ENCODE data around the gene SMCO4. TPM values are rescaled to one million over a fixed set of nuclear protein-coding genes. Genes with fewer than 3 reads are reported as not detected.

SMCO4 gene
- total RNA-seq, 1 donor from 2014 or later: 12.7 TPM

GRCh38 chr11:93518081-93518480, 25.1 kb downstream of the SMCO4 start:
- DNase-seq (ENCODE audit: low read depth): no peak
- TF ChIP-seq, protein P1, sequence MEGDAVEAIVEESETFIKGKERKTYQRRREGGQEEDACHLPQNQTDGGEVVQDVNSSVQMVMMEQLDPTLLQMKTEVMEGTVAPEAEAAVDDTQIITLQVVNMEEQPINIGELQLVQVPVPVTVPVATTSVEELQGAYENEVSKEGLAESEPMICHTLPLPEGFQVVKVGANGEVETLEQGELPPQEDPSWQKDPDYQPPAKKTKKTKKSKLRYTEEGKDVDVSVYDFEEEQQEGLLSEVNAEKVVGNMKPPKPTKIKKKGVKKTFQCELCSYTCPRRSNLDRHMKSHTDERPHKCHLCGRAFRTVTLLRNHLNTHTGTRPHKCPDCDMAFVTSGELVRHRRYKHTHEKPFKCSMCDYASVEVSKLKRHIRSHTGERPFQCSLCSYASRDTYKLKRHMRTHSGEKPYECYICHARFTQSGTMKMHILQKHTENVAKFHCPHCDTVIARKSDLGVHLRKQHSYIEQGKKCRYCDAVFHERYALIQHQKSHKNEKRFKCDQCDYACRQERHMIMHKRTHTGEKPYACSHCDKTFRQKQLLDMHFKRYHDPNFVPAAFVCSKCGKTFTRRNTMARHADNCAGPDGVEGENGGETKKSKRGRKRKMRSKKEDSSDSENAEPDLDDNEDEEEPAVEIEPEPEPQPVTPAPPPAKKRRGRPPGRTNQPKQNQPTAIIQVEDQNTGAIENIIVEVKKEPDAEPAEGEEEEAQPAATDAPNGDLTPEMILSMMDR (IDR thresholded peaks at IDR 0.05; ENCODE audit: insufficient read depth, low read length, poor library complexity, severe bottlenecking): no peak
- Histone ChIP-seq H3K4me3 (ENCODE audit: low read depth, low read length) (no peak overlapping the region), H3K27me3 (ENCODE audit: control insufficient read depth, insufficient read depth, low read length) (no peaks in the 10 kb centered on the region), H3K36me3 (ENCODE audit: control insufficient read depth, insufficient read depth, low read length) (no peaks in the 10 kb centered on the region)

- TF ChIP-seq, protein P1 (IDR thresholded peaks at IDR 0.05; ENCODE audit: insufficient read depth, low read length, poor library complexity, severe bottlenecking): no peak
- DNase-seq (ENCODE audit: low read depth): no peak
- H3K27me3 ChIP-seq (ENCODE audit: control insufficient read depth, insufficient read depth, low read length): no peaks in the 10 kb centered on the region
- no peak overlapping the region for H3K4me3 ChIP-seq (ENCODE audit: low read depth, low read length)
- H3K36me3 ChIP-seq (ENCODE audit: control insufficient read depth, insufficient read depth, low read length): no peaks in the 10 kb centered on the region
These were observed 25.6 kb downstream of the SMCO4 start for GRCh38 chr11:93517611-93518010.

GRCh38 chr11:93517041-93517440, 26.1 kb downstream of the SMCO4 start:
- DNase-seq (ENCODE audit: low read depth): no peak
- Histone ChIP-seq H3K27me3 (ENCODE audit: control insufficient read depth, insufficient read depth, low read length) (no peaks in the 10 kb centered on the region), H3K4me3 (ENCODE audit: low read depth, low read length) (no peak overlapping the region), H3K36me3 (ENCODE audit: control insufficient read depth, insufficient read depth, low read length) (no peaks in the 10 kb centered on the region)
- TF ChIP-seq, protein P1 (IDR thresholded peaks at IDR 0.05; ENCODE audit: insufficient read depth, low read length, poor library complexity, severe bottlenecking): no peak

DNA sequence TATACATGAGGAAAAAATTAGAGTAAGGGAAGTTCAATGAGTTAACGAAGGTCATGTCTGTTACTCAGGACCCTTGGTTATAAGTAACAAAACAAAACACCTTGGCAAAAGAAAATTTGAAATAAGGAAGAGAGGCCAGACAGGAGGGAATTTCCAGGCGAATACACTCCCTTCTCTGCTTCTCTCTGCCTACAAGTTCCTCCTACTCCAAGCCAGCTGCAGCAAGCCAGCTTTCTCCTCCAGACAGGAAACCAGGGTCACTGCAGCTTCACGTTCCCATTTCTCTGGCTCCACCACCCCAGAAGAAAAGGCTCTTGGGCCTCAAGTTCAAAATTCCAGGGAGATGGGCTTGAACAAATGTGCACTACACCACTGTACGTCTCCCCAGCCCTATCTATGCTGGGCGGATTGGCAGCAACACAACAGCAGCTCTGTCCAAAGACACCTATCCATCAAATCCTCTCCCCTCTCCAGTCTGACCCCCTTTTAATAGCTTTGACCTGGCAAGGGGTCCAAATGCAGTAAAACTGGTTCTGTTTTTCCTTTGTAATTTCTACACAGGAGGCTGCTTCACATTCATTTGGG, 27.7 kb downstream of the SMCO4 start:
- Histone ChIP-seq H3K27me3 (ENCODE audit: control insufficient read depth, insufficient read depth, low read length) (no peaks in the 10 kb centered on the region), H3K36me3 (ENCODE audit: control insufficient read depth, insufficient read depth, low read length) (no peaks in the 10 kb centered on the region), H3K4me3 (ENCODE audit: low read depth, low read length) (no peak overlapping the region)
- no peak for DNase-seq (ENCODE audit: low read depth)
- TF ChIP-seq, protein P1 (IDR thresholded peaks at IDR 0.05; ENCODE audit: insufficient read depth, low read length, poor library complexity, severe bottlenecking): no peak

GRCh38 chr11:93514712-93515111, 28.5 kb downstream of the SMCO4 start:
- TF ChIP-seq, protein P1 (IDR thresholded peaks at IDR 0.05; ENCODE audit: insufficient read depth, low read length, poor library complexity, severe bottlenecking): no peak
- no peak for DNase-seq (ENCODE audit: low read depth)
- no peaks in the 10 kb centered on the region for H3K27me3 ChIP-seq (ENCODE audit: control insufficient read depth, insufficient read depth, low read length)

DNA sequence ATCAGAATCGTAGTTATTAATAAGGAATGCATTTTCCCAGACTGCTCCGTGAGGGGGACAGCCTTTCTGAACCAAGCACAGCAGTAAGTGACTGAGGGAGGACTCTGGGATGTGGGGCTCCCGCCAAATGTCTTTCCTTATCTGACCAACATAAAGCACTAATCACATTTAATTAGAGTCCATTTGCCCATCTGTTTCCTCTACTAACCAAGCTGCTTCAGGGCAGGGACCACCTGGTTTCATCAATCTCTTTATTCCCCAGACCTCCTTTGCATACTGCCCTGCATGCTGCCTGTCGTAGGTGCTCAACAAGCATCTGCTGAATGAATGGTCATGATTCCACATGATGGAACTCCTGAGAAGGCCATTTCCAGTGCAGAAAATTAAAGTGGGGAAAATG, 29.4 kb downstream of the SMCO4 start:
- TF ChIP-seq, protein P1 (IDR thresholded peaks at IDR 0.05; ENCODE audit: insufficient read depth, low read length, poor library complexity, severe bottlenecking): no peak

More at GRCh38 chr11:93514712-93515111, 28.5 kb downstream of the SMCO4 start:
- Histone ChIP-seq H3K36me3 (ENCODE audit: control insufficient read depth, insufficient read depth, low read length) (no peaks in the 10 kb centered on the region), H3K4me3 (ENCODE audit: low read depth, low read length) (no peak overlapping the region)

More for the DNA sequence above, 29.4 kb downstream of the SMCO4 start:
- Histone ChIP-seq H3K36me3 (ENCODE audit: control insufficient read depth, insufficient read depth, low read length) (no peaks in the 10 kb centered on the region), H3K4me3 (ENCODE audit: low read depth, low read length) (no peak overlapping the region), H3K27me3 (ENCODE audit: control insufficient read depth, insufficient read depth, low read length) (no peaks in the 10 kb centered on the region)
- no peak for DNase-seq (ENCODE audit: low read depth)
